B cell (primary cell): ENCODE data around the gene IL17RC.
A peak's percentile ranks its signal among the peaks of the same experiment; 100 is the strongest.

Experiments
- CTCF ChIP-seq: fragments of 200-600 bp; IDR thresholded peaks from one replicate; pipeline ENCODE4 v1.8.0; 2022; ENCODE audit warnings: antibody characterized with exemption, mild to moderate bottlenecking
- EZH2 ChIP-seq: IDR thresholded peaks from 2 replicates; pipeline ENCODE4 v1.6.1; 2012; ENCODE audit warnings: borderline replicate concordance, low read depth, mild to moderate bottlenecking, moderate library complexity, low read length; ENCODE audit not compliant: insufficient read depth, poor library complexity, severe bottlenecking

GRCh38 chr3:9934235-9934621 is 17.3 kb downstream of the IL17RC start:
- TF ChIP-seq CTCF (peak; percentile 12), EZH2 (no peak)
